ENCODE measurements around the gene STPG4.

DNA sequence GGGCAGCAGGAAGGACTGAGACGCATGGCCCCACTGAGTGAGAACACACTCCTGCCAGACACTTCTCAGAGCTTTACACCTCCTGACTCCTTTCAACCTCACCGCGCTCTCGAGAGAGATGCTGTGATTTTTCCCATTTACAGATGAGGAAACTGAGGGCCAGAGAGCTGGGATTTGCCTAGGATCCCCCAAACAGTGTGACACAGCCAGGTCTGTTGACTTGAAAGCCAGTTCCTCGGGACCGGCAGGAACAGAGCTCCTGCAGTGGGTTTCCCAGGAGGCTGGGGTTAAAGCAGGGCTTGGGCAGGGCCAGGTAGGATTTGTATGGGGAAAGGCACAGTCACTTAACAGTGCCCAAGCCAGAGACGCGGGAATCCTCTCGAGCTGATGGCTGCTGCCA, 81.9 kb downstream of the STPG4 start:
- TF ChIP-seq, protein P1, sequence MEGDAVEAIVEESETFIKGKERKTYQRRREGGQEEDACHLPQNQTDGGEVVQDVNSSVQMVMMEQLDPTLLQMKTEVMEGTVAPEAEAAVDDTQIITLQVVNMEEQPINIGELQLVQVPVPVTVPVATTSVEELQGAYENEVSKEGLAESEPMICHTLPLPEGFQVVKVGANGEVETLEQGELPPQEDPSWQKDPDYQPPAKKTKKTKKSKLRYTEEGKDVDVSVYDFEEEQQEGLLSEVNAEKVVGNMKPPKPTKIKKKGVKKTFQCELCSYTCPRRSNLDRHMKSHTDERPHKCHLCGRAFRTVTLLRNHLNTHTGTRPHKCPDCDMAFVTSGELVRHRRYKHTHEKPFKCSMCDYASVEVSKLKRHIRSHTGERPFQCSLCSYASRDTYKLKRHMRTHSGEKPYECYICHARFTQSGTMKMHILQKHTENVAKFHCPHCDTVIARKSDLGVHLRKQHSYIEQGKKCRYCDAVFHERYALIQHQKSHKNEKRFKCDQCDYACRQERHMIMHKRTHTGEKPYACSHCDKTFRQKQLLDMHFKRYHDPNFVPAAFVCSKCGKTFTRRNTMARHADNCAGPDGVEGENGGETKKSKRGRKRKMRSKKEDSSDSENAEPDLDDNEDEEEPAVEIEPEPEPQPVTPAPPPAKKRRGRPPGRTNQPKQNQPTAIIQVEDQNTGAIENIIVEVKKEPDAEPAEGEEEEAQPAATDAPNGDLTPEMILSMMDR (IDR thresholded peaks at IDR 0.05; ENCODE audit: low read length) = no peak
- no peak for TF ChIP-seq EZH2 (optimal IDR thresholded peaks at IDR 0.05; ENCODE audit: low read depth, low read length)

All from MM.1S (cell line).